Measurements from ENCODE around the gene IQCN.

IQCN gene, protein sequence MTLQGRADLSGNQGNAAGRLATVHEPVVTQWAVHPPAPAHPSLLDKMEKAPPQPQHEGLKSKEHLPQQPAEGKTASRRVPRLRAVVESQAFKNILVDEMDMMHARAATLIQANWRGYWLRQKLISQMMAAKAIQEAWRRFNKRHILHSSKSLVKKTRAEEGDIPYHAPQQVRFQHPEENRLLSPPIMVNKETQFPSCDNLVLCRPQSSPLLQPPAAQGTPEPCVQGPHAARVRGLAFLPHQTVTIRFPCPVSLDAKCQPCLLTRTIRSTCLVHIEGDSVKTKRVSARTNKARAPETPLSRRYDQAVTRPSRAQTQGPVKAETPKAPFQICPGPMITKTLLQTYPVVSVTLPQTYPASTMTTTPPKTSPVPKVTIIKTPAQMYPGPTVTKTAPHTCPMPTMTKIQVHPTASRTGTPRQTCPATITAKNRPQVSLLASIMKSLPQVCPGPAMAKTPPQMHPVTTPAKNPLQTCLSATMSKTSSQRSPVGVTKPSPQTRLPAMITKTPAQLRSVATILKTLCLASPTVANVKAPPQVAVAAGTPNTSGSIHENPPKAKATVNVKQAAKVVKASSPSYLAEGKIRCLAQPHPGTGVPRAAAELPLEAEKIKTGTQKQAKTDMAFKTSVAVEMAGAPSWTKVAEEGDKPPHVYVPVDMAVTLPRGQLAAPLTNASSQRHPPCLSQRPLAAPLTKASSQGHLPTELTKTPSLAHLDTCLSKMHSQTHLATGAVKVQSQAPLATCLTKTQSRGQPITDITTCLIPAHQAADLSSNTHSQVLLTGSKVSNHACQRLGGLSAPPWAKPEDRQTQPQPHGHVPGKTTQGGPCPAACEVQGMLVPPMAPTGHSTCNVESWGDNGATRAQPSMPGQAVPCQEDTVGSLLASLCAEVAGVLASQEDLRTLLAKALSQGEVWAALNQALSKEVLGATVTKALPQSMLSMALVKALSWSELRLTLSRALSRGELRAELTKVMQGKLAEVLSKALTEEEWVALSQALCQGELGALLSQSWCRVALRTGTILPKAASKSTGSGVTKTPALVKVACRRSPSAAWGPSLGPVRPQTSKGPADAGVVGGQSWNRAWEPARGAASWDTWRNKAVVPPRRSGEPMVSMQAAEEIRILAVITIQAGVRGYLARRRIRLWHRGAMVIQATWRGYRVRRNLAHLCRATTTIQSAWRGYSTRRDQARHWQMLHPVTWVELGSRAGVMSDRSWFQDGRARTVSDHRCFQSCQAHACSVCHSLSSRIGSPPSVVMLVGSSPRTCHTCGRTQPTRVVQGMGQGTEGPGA (N-terminal part only)

DNA sequence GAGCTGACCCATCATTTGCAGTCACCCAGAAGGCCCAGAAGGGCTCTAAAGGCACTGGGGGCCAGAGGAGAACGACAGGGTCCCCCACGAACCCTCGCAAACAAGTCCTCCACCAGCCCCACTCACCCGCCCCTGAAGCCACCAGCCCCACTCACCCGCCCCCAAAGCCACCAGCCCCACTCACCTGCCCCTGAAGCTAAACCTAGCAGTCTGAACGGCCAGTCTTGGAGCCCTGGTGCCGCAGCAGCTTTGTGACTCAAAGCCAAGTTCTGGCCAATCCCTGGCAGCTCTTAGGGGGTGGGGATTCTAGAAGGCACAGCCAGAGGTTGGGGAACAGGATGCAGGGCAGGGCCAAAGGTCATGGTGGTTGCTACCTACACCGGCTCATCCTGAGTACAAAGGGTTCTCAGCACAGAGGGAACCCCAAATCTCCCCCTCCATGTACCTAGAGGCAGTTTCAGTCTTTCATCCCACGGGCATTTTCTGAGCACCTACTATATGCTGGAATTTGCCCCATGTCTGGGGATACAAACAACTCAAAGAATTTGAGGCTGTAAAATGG lies at the start of gene IQCN:
IQCN (minus strand) TSS at position 234 of the 562 bp plus-strand sequence. CDS start 4,974 bp downstream, outside the sequence.
- DNase-seq: no peak

DNA sequence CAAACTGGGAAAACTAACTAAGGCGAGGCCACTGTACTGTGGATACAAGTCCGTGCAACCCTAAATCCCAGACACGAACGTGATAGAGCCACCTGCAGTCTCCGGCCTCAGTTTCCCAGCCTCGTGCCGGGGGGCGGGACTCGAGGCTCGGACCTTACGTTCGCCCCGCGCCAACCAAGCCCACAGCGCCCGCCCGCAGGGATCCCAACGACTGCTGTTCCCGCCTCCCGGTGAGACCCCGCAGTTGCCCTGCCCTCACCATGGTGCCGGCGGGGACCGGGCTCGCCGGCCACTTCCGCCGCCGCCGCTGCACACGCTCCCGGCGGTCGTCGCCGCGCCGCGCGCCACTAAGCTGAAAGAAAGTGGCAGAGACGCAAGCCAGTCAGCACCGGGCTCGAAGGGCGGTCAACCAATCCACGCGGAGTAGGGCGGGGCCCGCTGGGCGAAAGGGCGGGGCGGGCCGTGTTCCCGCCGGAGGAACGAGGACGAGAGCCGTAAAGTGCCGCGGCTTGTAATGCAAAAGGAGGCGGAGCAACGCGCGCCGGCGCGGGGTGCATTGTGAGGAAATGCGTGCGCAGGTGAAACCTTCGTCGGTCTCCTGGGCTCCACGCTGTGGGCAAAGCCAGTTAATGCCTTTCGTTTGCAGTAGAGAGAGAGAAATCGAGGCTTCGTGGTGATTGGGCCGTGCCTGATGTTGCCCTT lies 48.7 kb upstream of the IQCN start, which contains the start of gene LSM4:
LSM4 (minus strand) TSS at position 318 of the 702 bp plus-strand sequence; CDS start at position 262, 56 bp downstream.
- DNase-seq: peak; percentile 96

DNA sequence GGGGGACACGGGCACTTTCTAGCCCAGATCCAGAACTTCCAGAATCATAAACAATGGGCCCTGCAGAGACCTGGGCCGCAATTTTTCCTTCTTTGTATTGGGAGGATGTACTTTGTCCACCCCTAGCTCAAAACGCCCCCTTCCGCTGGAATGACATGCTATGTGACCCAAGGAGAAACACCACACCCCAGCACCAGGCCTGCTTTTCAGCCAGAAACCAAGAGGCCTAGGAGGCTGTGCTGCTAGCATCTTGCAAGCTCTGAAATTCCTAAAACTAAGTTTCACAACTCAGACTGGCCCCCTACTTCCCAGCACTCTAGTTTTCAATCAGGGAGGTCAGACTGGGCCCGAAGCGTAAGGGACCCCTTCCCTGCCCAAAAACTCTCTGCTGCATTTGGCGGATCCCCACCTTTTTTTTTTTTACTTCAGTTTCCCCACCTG lies 48.1 kb upstream of the IQCN start:
- peak; percentile 14 for DNase-seq

DNA sequence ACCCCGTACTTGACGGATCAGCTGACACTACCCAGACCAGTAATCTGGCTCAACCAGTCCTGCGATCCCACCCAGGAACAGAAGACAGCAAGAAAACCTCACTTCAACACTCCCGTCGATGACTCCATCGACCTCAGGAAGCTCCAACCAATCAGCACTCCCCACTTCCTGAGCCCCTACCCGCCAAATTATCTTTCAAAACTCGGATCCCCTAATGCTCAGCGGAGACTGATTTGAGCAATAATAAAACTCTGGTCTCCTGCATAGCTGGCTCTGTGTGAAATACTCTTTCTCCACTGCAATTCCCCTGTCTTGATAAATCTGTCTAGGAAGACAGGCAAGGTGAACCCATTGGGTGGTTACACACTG lies 47.5 kb upstream of the IQCN start:
- peak; percentile 7 for DNase-seq

DNA sequence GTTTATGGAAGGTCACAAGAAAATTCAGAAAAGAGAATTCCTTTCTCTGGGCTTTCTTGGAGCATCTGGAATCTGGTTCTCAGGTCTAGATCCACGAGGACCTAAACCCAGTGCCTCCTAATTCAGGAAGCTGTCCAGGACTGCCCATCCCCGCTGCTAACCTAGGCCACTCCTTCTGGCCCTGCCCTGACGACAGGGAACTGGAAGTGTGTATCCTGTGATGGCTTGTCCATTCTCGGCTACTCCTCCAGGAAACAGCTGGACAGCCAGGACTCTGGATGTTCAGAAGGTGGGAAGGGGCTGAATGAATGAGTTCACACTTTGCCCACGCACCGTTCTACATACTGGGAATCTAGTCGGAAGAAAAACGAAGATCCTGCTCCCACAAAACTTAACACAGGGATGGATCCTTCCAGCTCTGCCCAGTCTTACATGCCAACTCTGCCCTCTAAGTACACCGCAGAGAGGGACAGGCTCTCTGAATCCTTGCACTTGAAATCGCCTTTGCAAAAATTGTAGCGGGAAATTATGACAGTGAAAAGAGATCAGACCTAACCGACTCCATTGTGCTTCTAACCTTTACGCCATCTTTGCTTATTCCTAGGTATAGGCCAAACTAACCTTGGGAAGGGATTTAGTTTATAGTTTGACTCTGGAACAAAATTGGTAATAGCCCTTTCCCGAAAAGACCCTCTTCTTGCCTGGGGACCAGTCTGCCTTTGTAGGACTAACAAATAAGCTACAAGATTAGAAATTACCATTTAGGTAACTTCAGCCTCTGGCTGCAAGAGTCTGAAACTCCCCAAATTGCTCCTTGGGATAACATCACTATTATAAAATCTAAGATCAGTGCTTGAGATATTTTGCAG lies 46.8 kb upstream of the IQCN start:
- no peak for DNase-seq

DNA sequence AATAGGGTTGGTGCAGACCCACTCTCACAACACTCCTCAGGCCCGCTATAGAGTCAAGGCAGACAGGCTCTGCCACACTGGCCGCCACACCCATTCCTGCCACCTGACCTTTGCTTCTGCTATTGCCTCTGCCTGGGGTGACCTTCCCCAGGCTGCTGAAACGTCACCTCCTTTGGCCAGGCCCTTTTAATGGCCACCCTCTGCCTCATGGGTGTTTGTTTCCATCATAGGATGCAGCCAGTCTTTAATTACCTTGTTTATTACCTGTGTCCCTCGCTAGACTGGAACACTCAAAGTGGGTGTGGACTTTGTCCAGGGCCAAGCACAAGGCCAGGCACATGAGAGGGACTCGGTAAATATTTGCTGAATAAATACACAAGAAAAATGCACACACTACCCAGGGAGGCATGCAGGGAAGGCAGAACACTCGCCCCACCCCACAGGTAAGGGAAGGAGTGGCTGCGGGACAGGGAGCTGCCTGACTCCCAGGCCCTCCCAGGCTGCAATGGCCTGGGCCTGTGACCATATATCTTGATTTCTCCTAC lies 45.4 kb upstream of the IQCN start:
- DNase-seq: no peak

DNA sequence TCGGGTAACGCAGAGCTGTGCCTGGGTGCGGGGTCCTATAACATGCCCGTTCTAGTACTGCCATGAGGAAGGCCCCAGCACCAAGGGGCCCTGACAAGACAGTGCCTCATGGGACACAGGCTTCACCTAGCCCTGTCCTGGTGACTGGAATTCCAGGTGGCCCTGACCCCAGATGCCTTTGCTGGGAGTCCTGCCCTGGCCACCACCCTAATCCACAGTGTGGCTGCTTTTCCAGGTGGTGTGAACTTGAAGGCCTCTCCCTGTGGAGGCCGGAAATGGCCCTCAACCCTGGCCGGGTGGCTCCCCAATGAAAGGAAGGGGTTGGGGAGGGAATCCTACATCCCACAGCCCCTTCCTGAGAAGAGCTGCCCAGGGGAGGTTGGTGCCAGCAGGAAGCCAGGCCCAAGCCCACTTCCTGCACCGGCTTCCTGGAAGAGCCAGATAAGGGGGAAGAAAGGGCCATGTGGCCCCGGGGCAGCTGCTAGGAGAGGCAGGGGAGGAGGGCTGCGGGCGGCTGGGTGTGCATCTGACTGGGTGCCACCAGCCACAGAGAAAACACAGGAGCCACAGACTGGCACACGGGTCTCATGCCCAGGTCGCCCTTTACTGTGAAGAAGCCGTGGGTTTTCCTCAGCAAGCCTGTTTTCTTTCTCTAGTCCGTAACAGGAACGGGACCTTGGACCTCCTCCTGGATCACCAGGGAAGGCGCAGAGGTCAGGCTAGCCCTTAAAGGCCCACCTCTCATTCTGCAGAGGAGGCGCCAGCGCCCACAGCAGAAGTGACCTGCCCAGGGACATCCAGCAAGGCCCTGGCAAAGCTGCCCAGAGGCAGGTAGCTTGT lies 43.9 kb upstream of the IQCN start:
- DNase-seq: no peak

DNA sequence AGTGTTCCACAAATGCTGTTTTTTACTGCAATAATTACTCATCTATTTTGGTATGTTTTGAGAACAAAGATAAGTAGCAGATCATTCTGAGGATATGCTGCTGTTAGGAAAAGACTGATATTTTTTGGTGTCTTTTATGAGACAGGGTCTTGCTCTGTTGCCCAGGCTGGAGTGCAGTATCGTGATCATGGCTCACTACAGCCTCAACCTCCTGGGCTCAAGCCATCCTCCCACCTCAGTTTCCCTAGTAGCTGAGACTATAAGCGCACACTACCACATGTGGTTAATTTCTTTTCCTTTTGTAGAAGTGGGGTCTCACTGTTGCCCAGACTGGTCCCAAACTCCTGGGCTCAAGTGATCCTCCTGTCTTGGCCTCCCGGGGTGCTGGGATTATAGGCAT lies 39.1 kb upstream of the IQCN start:
- DNase-seq: no peak

DNA sequence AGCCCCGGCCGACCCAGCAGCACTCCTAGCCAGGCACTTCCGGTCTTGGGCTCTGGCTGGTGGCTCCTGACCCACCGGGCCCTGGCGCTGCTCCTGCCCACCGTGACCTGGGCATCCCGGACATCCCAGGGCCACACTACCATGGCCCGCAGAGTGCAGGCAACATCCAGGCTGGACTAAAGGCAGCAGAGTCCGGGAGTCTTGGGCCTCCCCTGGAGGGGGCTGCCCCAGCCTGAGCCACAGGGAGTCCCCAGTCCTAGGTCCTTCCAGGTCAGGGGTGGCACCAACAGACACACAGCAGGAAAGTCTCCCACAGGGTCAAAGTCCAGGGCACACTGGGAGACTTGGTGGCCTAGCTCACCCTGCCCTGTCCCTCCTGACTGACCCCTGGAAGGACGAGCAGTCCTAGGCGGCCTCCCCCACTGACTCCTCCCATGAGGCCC lies 37.9 kb upstream of the IQCN start:
- no peak for DNase-seq

DNA sequence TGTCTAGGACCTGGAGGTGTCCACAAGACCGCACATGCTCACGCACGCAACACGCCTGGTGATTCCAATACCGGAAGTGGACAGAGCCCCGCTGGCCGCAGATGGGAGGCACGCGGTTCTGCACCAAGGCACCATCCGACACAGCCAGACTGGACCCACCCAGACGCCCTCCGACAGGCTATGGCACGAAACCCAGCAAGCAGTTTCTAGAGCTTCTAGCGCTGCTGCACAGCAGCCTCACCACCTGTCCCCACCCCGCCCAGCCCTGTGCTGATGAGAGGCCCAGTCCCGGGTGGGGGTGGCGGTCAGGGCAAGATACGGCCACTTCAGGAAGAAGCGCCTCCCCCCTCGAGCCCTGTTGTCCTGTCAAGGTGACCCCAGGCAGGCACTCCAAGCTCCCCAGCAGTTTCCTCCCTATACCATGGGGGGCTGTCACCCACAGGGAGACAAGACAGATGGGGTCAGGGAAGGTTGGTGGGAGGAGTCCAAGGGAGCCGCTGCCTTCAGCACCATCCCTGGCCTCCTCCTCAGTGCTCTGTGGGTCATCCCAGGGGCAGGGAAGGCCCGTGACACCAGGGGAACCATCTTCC lies 37.3 kb upstream of the IQCN start:
- DNase-seq: no peak

DNA sequence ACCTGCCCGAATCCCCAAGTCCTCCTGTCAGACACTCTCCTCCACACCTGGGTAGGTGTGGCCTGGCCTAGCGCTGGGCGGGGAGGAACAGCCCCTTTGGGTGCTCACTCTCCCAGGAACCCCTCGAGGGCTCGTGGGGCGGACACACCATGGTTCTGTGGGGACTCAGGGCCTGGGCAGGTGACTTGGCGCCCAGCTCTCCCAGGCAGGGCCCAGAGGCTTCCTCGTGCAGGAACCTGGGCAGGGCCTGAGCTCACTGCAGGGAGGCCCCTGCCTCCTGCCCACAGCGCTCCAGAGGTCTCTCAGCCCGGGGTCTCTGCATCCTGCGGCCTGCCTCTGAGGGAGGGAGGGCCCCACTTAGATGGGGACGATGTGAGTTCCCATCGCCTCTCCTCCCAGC lies 36.7 kb upstream of the IQCN start:
- no peak for DNase-seq

DNA sequence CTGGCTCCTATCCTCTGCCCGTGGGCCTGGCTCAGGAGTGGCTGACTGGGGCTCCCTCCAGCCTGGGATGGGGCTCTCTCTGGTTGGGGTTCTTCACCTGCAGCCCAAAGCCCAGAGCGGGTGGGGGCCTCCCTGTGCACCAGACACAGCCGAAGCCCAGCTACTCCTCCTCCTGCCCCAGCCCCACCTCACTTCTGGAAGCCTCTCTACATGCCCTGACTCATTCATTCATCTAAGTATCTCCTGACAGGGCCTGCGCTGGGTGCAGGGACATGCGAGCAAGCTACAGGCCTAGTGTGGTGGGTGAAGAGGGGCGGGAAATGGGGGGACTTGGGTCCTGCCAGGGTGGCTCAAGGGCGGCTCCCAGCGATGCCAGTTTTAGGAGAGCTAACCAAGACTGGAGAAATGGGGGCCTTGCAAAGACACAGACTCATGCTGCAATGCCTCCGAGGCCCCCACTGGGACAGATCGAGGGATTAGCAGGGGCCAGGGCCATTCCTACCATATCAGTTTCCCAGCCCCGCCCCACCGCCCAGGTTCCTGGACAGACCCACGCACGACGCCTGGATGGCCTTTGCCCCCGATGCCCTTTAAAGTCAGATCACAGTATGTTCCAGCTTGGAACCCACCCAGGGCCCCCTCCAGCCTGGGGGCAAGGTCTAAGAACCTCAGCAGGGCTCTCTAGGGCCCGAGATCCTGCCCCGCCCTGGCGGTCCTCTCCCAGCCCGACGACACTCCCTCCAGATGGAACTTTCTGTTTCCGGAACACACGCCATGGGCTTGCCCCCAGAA lies 36.1 kb upstream of the IQCN start:
- DNase-seq: no peak

DNA sequence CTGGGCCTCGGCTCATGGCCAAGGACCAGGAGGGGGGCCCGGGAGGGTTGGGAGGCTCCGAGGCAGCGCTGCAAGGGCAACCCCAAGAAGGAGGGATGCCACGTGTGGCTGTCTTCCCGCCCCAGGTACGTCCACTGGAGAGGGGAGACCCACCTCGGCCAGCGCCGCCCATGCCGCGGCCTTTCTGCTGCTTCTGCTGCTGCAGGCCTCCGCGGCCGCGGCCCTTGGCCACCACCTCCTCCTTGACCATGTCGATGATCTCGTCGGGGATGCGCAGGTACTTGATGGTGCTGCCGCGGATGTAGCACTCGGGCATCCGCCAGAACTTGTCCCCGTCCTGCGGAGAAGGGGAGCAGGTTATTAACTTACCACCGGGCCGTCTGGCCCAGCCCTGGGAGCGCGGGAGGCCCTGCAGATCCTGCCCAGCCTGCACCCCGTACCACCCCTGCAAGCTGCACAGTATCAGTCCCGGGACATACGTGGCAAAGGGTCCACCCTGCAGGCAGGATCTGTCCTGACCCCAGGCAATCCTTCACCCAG lies 35.3 kb upstream of the IQCN start:
- DNase-seq: no peak

DNA sequence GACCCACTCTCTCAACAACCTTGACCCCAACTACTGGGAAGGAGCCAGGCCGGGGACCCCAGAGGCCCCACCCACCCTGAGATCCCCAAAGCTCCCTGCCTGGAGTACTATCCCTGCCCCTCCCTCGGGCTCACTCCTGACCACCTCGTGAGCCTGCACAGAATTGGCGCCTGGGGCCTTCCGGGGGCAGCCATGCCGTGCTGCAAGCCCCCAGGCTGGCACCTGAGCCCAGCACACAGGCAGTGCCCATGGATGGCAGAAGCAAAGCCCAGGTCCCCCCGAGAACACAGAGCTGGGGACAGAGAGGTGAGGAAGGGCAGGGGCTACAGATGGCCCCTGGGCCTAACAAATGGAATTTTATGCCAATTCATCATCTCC lies 34.7 kb upstream of the IQCN start:
- no peak for DNase-seq

DNA sequence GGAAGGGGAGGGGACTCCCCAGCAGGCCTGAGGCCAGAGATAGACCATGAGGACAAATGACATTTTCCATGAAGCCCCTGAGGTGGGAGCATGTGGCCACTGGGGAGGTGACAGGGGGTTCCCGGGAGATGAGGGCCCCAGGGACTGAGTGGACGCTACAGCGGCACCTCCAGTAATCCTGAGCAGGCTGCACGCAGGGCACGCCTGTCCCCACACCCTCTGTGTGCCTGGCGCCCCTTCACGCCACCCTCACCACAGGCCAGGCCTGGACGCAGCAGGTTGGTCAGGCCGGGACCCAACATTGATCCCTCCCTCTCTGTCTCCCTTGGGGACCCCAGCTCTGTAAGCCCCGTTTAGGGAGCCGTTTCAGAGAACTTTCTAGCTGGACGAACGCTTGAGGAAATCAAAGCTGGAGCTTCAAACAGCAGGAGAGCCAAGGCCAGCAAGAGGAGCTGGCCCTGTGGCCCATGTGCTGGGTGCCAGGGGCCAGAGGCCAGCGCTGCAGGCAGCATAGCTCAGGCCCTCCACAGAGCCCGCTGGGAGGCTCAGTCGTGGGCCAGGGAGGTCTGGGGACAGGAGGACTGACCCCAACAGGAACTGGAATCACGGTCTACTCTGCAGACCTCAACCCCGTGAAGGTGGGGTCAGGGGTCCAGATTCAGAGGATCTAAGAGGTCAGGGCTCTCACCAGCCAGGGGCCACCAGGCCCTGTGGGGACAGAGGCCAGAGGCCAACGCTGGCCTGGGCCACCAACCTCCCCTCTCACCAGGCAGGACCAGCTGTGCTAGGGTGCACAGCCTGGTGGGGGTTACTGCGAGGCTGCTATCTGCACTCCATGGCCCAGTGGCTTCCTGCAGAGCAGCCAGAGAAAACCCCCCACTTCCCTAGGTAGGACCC lies 34.0 kb upstream of the IQCN start:
- DNase-seq: no peak

DNA sequence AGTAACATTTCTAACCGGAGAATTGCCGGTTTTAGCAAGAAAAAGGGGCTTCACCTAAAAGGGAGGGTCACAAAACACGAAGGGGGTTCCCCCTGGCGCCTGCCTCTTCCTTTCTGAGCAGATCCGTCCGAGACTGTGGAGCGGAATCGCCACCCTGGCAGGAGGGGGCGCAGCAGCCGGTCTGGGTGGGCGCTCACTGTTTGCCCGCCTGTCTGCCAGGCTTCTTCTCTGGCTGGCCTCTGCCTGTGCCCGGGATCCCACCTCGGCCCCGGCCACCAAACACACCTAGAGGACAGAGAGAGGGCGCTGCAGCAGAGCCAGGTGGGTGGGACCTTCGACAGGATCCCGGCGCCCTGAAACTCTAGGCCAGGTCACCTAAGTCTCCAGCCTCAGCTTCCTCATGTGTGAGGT lies 33.0 kb upstream of the IQCN start:
- no peak for DNase-seq

DNA sequence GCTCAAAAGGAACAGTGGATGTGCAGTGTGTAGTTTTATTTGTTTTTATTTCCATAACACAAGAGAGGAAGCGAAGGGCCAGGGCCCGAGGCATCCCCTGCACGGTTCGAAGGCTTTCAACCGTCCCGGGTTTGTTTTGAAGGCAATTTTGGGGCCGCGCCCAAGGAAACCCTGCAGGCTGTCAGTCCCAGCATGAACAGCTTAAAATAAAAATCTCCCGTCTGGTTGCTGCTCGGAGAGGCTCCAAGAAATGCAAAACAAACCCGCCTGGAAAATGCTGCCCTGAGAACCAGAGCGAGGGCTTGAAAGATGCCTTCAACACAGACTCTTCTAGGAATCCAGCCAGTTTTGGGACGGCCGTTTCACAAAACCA lies 32.6 kb upstream of the IQCN start:
- DNase-seq: no peak
